Measurements from ENCODE around the gene PRDM15. TPM values are rescaled to one million over a fixed set of nuclear protein-coding genes. Genes with fewer than 3 reads are reported as not detected.

PRDM15 gene
- total RNA-seq, 5 donors from 2014 or later (not counting 1 experiment from before 2014, with no cell fraction given), result 17.8 to 22.0 (median 20.7) TPM

- ATAC-seq (replicated peaks in 1 of 4) (no peak), DNase-seq (no peak)
- peaks cover 0 to 31% of the 10 kb centered on the region in 2 experiments for H3K27me3 ChIP-seq (replicated peaks in 1 of 2; ENCODE audit: control insufficient read depth in 2 of 2, extremely low read depth in 1 of 2, insufficient read depth in 2 of 2, low read length in 1 of 2)
- no peaks in the 10 kb centered on the region for H3K36me3 Mint-ChIP-seq
- ChIA-PET POLR2A (no interaction called here), CTCF (interaction anchor here in 1 of 2 donors (0.6 kb wide), 1 partner anchor 361 kb away, joined by 3 read pairs; no protein-coding TSS in a partner anchor)
- H3K27ac Mint-ChIP-seq, result no peak overlapping the region
- peaks cover 5 to 12% of the 10 kb centered on the region in 2 donors for H3K27me3 Mint-ChIP-seq
- 83% methylated on average over 22 of the region's 23 CpGs for WGBS (ENCODE audit: insufficient coverage)
- no peak overlapping the region for H3K27ac ChIP-seq (ENCODE audit: low read length)
- no peaks in the 10 kb centered on the region for H3K36me3 ChIP-seq (ENCODE audit: control insufficient read depth in 2 of 2, extremely low read depth in 1 of 2, insufficient read depth in 1 of 2, low read length in 1 of 2)
- H3K4me3 Mint-ChIP-seq, result no peak overlapping the region
- H3K4me3 ChIP-seq (ENCODE audit: control insufficient read depth in 1 of 2, extremely low read depth in 1 of 2, low read length in 1 of 2), result no peak overlapping the region
- no peaks in the 10 kb centered on the region for H3K9me3 Mint-ChIP-seq
- H3K4me1 ChIP-seq (ENCODE audit: control insufficient read depth in 1 of 2, extremely low read depth in 1 of 2, insufficient read depth in 2 of 2, low read length in 2 of 2), result no peaks in the 10 kb centered on the region
- H3K4me1 Mint-ChIP-seq, result no peaks in the 10 kb centered on the region
- H3K9me3 ChIP-seq, result no peaks in the 10 kb centered on the region
Measured at GRCh38 chr21:41755258-41755933, 123.7 kb downstream of the PRDM15 start.

- H3K27me3 ChIP-seq (replicated peaks in 1 of 2; ENCODE audit: control insufficient read depth in 2 of 2, extremely low read depth in 1 of 2, insufficient read depth in 2 of 2, low read length in 1 of 2), result peaks cover 0 to 28% of the 10 kb centered on the region in 2 experiments
- no peaks in the 10 kb centered on the region for H3K36me3 ChIP-seq (ENCODE audit: control insufficient read depth in 2 of 2, extremely low read depth in 1 of 2, insufficient read depth in 1 of 2, low read length in 1 of 2)
- no peaks in the 10 kb centered on the region for H3K9me3 ChIP-seq
- ATAC-seq (replicated peaks in 1 of 4) (no peak), DNase-seq (no peak)
- H3K4me3 ChIP-seq (ENCODE audit: control insufficient read depth in 1 of 2, extremely low read depth in 1 of 2, low read length in 1 of 2), result no peak overlapping the region
- WGBS (ENCODE audit: insufficient coverage), result 73% methylated on average over 9 of the region's 10 CpGs
- Mint-ChIP-seq H3K4me1 (no peaks in the 10 kb centered on the region), H3K4me3 (no peak overlapping the region), H3K36me3 (no peaks in the 10 kb centered on the region), H3K27ac (no peak overlapping the region), H3K9me3 (no peaks in the 10 kb centered on the region), H3K27me3 (peaks cover 0 to 3% of the 10 kb centered on the region in 2 donors)
- ChIA-PET POLR2A (no interaction called here), CTCF (no interaction called here)
- no peaks in the 10 kb centered on the region for H3K4me1 ChIP-seq (ENCODE audit: control insufficient read depth in 1 of 2, extremely low read depth in 1 of 2, insufficient read depth in 2 of 2, low read length in 2 of 2)
- no peak overlapping the region for H3K27ac ChIP-seq (ENCODE audit: low read length)
Measured at GRCh38 chr21:41754479-41754891, 124.7 kb downstream of the PRDM15 start.

GRCh38 chr21:41753006-41753898, 125.9 kb downstream of the PRDM15 start:
- no peaks in the 10 kb centered on the region for H3K4me1 ChIP-seq (ENCODE audit: control insufficient read depth in 1 of 2, extremely low read depth in 1 of 2, insufficient read depth in 2 of 2, low read length in 2 of 2)
- H3K27me3 ChIP-seq (replicated peaks in 1 of 2; ENCODE audit: control insufficient read depth in 2 of 2, extremely low read depth in 1 of 2, insufficient read depth in 2 of 2, low read length in 1 of 2), result peaks cover 0 to 18% of the 10 kb centered on the region in 2 experiments
- no peaks in the 10 kb centered on the region for H3K9me3 ChIP-seq
- Mint-ChIP-seq H3K27me3 (no peaks in the 10 kb centered on the region), H3K36me3 (no peaks in the 10 kb centered on the region), H3K27ac (no peak overlapping the region), H3K4me1 (no peaks in the 10 kb centered on the region), H3K4me3 (no peak overlapping the region), H3K9me3 (no peaks in the 10 kb centered on the region)
- ChIA-PET POLR2A (no interaction called here), CTCF (no interaction called here)
- 75% methylated on average over 8 of the region's 16 CpGs for WGBS (ENCODE audit: insufficient coverage)
- no peak overlapping the region for H3K4me3 ChIP-seq (ENCODE audit: control insufficient read depth in 1 of 2, extremely low read depth in 1 of 2, low read length in 1 of 2)
- H3K36me3 ChIP-seq (ENCODE audit: control insufficient read depth in 2 of 2, extremely low read depth in 1 of 2, insufficient read depth in 1 of 2, low read length in 1 of 2), result peaks cover 0 to 4% of the 10 kb centered on the region in 2 donors
- DNase-seq, result no peak
- no peak for ATAC-seq (replicated peaks in 1 of 4)
- H3K27ac ChIP-seq (ENCODE audit: low read length), result no peak overlapping the region

- no peaks in the 10 kb centered on the region for H3K36me3 Mint-ChIP-seq
- ATAC-seq (replicated peaks in 1 of 4) (no peak), DNase-seq (no peak)
- no peaks in the 10 kb centered on the region for H3K9me3 ChIP-seq
- H3K4me3 Mint-ChIP-seq, result no peak overlapping the region
- no peaks in the 10 kb centered on the region for H3K9me3 Mint-ChIP-seq
- peak overlapping the region in 1 of 2 donors; percentile 23 for H3K27ac Mint-ChIP-seq
- CTCF ChIA-PET, result no interaction called here
- no peak overlapping the region for H3K4me3 ChIP-seq (ENCODE audit: control insufficient read depth in 1 of 2, extremely low read depth in 1 of 2, low read length in 1 of 2)
- no peaks in the 10 kb centered on the region for H3K4me1 Mint-ChIP-seq
- H3K27me3 Mint-ChIP-seq, result no peaks in the 10 kb centered on the region
- POLR2A ChIA-PET, result no interaction called here
- peaks cover 0 to 18% of the 10 kb centered on the region in 2 experiments for H3K27me3 ChIP-seq (replicated peaks in 1 of 2; ENCODE audit: control insufficient read depth in 2 of 2, extremely low read depth in 1 of 2, insufficient read depth in 2 of 2, low read length in 1 of 2)
- 80% methylated on average over 11 of the region's 13 CpGs for WGBS (ENCODE audit: insufficient coverage)
- H3K4me1 ChIP-seq (ENCODE audit: control insufficient read depth in 1 of 2, extremely low read depth in 1 of 2, insufficient read depth in 2 of 2, low read length in 2 of 2), result no peaks in the 10 kb centered on the region
- H3K36me3 ChIP-seq (ENCODE audit: control insufficient read depth in 2 of 2, extremely low read depth in 1 of 2, insufficient read depth in 1 of 2, low read length in 1 of 2), result peaks cover 0 to 4% of the 10 kb centered on the region in 2 donors
- H3K27ac ChIP-seq (ENCODE audit: low read length), result no peak overlapping the region
Measured at GRCh38 chr21:41752231-41752681, 126.9 kb downstream of the PRDM15 start.

GRCh38 chr21:41751611-41752011, 127.5 kb downstream of the PRDM15 start:
- Histone ChIP-seq H3K27ac (ENCODE audit: low read length) (no peak overlapping the region), H3K36me3 (ENCODE audit: control insufficient read depth in 2 of 2, extremely low read depth in 1 of 2, insufficient read depth in 1 of 2, low read length in 1 of 2) (peaks cover 0 to 4% of the 10 kb centered on the region in 2 donors), H3K4me1 (ENCODE audit: control insufficient read depth in 1 of 2, extremely low read depth in 1 of 2, insufficient read depth in 2 of 2, low read length in 2 of 2) (no peaks in the 10 kb centered on the region), H3K4me3 (ENCODE audit: control insufficient read depth in 1 of 2, extremely low read depth in 1 of 2, low read length in 1 of 2) (no peak overlapping the region), H3K9me3 (no peaks in the 10 kb centered on the region), H3K27me3 (replicated peaks in 1 of 2; ENCODE audit: control insufficient read depth in 2 of 2, extremely low read depth in 1 of 2, insufficient read depth in 2 of 2, low read length in 1 of 2) (peaks cover 0 to 18% of the 10 kb centered on the region in 2 experiments)
- no peaks in the 10 kb centered on the region for H3K36me3 Mint-ChIP-seq
- H3K4me3 Mint-ChIP-seq, result no peak overlapping the region
- POLR2A ChIA-PET, result no interaction called here
- H3K9me3 Mint-ChIP-seq, result no peaks in the 10 kb centered on the region
- CTCF ChIA-PET, result no interaction called here
- no peaks in the 10 kb centered on the region for H3K4me1 Mint-ChIP-seq
- no peaks in the 10 kb centered on the region for H3K27me3 Mint-ChIP-seq
- DNase-seq (no peak), ATAC-seq (replicated peaks in 1 of 4) (no peak)
- H3K27ac Mint-ChIP-seq, result no peak overlapping the region
- 69% methylated on average over 11 of the region's 12 CpGs for WGBS (ENCODE audit: insufficient coverage)

GRCh38 chr21:41750532-41751151, 128.5 kb downstream of the PRDM15 start:
- no peak overlapping the region for H3K4me3 Mint-ChIP-seq
- POLR2A ChIA-PET, result no interaction called here

More at GRCh38 chr21:41750532-41751151, 128.5 kb downstream of the PRDM15 start:
- Histone ChIP-seq H3K27me3 (replicated peaks in 1 of 2; ENCODE audit: control insufficient read depth in 2 of 2, extremely low read depth in 1 of 2, insufficient read depth in 2 of 2, low read length in 1 of 2) (peaks cover 0 to 18% of the 10 kb centered on the region in 2 experiments), H3K27ac (ENCODE audit: low read length) (no peak overlapping the region), H3K9me3 (no peaks in the 10 kb centered on the region), H3K4me1 (ENCODE audit: control insufficient read depth in 1 of 2, extremely low read depth in 1 of 2, insufficient read depth in 2 of 2, low read length in 2 of 2) (no peaks in the 10 kb centered on the region), H3K36me3 (ENCODE audit: control insufficient read depth in 2 of 2, extremely low read depth in 1 of 2, insufficient read depth in 1 of 2, low read length in 1 of 2) (peaks cover 0 to 4% of the 10 kb centered on the region in 2 donors), H3K4me3 (ENCODE audit: control insufficient read depth in 1 of 2, extremely low read depth in 1 of 2, low read length in 1 of 2) (no peak overlapping the region)
- DNase-seq (no peak), ATAC-seq (replicated peaks in 1 of 4) (no peak)
- H3K9me3 Mint-ChIP-seq, result no peaks in the 10 kb centered on the region
- no peaks in the 10 kb centered on the region for H3K36me3 Mint-ChIP-seq
- H3K27me3 Mint-ChIP-seq, result no peaks in the 10 kb centered on the region
- H3K4me1 Mint-ChIP-seq, result no peaks in the 10 kb centered on the region
- H3K27ac Mint-ChIP-seq, result no peak overlapping the region
- 92% methylated on average over 11 of the region's 16 CpGs for WGBS (ENCODE audit: insufficient coverage)
- CTCF ChIA-PET, result no interaction called here
